Peyer's patch (tissue), 4 donors: Measurements from ENCODE around the gene SUSD4. TPM values are rescaled to one million over a fixed set of nuclear protein-coding genes. Genes with fewer than 3 reads are reported as not detected.

Experiments
- DNase-seq, 3 donors: peaks; one replicate each; pipeline ENCODE4 v3.0.0-alpha.2; 2017 to 2019
- H3K27ac ChIP-seq, 4 donors: fragments of 200-600 bp; sonication (generic); one replicate each; pipeline ENCODE4 v1.5.1; 2016 to 2019
- H3K27me3 ChIP-seq, 2 donors: fragments of 200-600 bp; sonication (generic); one replicate each; pipeline ENCODE4 v1.5.1; 2019
- H3K36me3 ChIP-seq, 3 donors: fragments of 200-600 bp; sonication (generic); one replicate each; pipeline ENCODE4 v1.5.1; 2016 to 2019
- H3K4me1 ChIP-seq, 4 donors: fragments of 200-600 bp; sonication (generic); one replicate each; pipeline ENCODE4 v1.5.1; 2016 to 2019
- H3K4me3 ChIP-seq, 4 donors: fragments of 200-600 bp; sonication (generic); 1 replicate in 3 of 4; 2 replicates in 1 of 4; pipeline ENCODE4 v1.5.1; 2016 to 2019; ENCODE audit warnings: mild to moderate bottlenecking in 1 of 4
- H3K9me3 ChIP-seq, 4 donors: fragments of 200-600 bp; sonication (generic); one replicate each; pipeline ENCODE4 v1.5.1; 2016 to 2019; ENCODE audit warnings: mild to moderate bottlenecking in 1 of 4
- POLR2A ChIP-seq, 2 donors: fragments of 450-650 bp; IDR thresholded peaks; one replicate each; pipeline ENCODE4 v1.5.1; 2017; ENCODE audit warnings: antibody characterized with exemption in 2 of 2, mild to moderate bottlenecking in 2 of 2, moderate library complexity in 2 of 2
- total RNA-seq, 4 donors: library from RNA; depleted of rRNA; stranded (reverse); fragments of >200 nt; gene quantifications; one replicate each; pipeline ENCODE4 v1.1.0, GENCODE V29; 2016
- TF ChIP-seq, protein P1 (sequence below), 6 experiments: fragments of 450-650 bp in 4 of 6; fragments of 200-600 bp in 2 of 6; sonication (generic) in 1 of 6; IDR thresholded peaks; one replicate each; pipeline ENCODE4 v1.5.1; 2017 to 2019; ENCODE audit warnings: antibody characterized with exemption in 6 of 6, mild to moderate bottlenecking in 3 of 6, moderate library complexity in 1 of 6

The SUSD4 gene, protein sequence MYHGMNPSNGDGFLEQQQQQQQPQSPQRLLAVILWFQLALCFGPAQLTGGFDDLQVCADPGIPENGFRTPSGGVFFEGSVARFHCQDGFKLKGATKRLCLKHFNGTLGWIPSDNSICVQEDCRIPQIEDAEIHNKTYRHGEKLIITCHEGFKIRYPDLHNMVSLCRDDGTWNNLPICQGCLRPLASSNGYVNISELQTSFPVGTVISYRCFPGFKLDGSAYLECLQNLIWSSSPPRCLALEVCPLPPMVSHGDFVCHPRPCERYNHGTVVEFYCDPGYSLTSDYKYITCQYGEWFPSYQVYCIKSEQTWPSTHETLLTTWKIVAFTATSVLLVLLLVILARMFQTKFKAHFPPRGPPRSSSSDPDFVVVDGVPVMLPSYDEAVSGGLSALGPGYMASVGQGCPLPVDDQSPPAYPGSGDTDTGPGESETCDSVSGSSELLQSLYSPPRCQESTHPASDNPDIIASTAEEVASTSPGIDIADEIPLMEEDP
- total RNA-seq, result under 1 TPM in 1 of 4 donors, not detected in 3; 0.54 TPM

DNA sequence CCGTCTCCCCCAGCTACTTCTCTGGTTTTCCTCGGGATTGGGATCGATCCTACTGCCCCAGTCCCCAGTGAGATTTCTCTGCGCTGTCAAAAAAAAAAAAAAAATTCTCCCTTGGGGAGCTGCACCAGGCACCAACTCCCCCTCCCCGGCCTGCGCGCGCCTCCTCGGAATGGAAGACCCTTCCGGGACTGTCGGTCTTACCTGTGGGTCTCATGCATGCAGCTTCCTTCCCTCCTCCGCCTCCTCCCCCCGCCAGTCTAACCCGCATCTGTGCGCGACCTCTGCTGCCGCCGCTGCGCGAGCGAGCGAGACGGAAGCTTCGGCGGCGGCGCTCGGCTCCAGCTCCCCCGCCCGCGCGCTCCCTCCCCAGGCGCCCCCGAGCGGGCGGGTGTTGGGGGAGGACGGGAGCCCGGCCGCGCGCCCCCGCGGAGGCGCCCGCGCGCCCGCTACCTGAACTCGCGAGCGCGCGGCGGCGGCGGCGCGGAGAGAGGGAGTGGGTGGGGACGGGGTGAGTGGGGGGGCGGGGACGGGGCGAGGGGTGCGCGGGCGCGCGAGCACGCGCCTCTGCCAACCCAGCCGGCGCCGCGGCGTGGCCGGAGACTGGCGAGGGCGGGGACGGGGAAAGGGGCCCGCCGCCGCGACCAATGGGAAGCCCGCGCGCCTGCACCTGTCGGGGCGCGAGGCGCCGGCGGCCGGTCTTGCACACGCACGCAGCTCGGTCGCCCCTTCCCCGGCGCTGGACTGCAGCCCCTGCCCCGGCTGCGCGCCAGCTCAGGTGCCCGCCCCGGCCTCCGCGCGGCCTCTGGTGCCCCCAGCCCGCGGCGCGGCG, at the start of gene SUSD4:
Gene SUSD4, minus strand, starts transcription at position 321 of the 829 bp plus-strand sequence. CDS start 751 bp downstream, outside the sequence.
- Histone ChIP-seq H3K9me3 (no peaks in the 10 kb centered on the region), H3K4me3 (peak within 1 kb of the TSS; percentile 25 to 57 (median 51)), H3K27me3 (peaks cover 0 to 8% of the 10 kb centered on the region in 2 donors), H3K27ac (no peak within 1 kb of the TSS), H3K4me1 (peaks cover 0 to 20% (median 7%) of the 10 kb centered on the region in 4 donors), H3K36me3 (no peaks in the 10 kb centered on the region)
- no peak for TF ChIP-seq POLR2A (IDR thresholded peaks at IDR 0.05)
- TF ChIP-seq, protein P1, sequence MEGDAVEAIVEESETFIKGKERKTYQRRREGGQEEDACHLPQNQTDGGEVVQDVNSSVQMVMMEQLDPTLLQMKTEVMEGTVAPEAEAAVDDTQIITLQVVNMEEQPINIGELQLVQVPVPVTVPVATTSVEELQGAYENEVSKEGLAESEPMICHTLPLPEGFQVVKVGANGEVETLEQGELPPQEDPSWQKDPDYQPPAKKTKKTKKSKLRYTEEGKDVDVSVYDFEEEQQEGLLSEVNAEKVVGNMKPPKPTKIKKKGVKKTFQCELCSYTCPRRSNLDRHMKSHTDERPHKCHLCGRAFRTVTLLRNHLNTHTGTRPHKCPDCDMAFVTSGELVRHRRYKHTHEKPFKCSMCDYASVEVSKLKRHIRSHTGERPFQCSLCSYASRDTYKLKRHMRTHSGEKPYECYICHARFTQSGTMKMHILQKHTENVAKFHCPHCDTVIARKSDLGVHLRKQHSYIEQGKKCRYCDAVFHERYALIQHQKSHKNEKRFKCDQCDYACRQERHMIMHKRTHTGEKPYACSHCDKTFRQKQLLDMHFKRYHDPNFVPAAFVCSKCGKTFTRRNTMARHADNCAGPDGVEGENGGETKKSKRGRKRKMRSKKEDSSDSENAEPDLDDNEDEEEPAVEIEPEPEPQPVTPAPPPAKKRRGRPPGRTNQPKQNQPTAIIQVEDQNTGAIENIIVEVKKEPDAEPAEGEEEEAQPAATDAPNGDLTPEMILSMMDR (IDR thresholded peaks at IDR 0.05), result no peak
- peak; percentile 21 to 64 (median 61) for DNase-seq

DNA sequence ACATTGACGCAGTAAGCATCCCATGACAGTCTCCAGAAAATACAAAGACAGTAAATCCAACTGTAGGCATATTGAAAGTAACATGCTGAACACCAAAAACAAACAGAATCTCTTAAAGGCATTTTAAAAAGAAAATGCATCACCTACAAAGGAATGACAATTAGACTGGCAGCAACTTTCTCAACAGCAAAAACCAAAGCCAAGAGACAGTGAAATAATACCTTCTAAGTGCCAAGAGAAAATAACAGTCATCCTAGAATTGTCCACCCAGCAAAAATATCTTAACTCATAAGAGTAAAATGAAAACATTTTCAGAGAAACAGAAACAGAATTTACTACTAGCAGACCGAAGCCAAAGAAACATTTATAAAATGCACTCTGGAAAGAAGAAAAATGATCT, 49.2 kb upstream of the SUSD4 start:
- TF ChIP-seq, protein P1 (IDR thresholded peaks at IDR 0.05), result no peak
- TF ChIP-seq POLR2A (IDR thresholded peaks at IDR 0.05), result no peak
- DNase-seq, result no peak
- no peak overlapping the region for H3K4me3 ChIP-seq
- no peaks in the 10 kb centered on the region for H3K9me3 ChIP-seq
- no peak overlapping the region for H3K27ac ChIP-seq
- H3K4me1 ChIP-seq, result no peaks in the 10 kb centered on the region
- no peaks in the 10 kb centered on the region for H3K27me3 ChIP-seq
- no peaks in the 10 kb centered on the region for H3K36me3 ChIP-seq

DNA sequence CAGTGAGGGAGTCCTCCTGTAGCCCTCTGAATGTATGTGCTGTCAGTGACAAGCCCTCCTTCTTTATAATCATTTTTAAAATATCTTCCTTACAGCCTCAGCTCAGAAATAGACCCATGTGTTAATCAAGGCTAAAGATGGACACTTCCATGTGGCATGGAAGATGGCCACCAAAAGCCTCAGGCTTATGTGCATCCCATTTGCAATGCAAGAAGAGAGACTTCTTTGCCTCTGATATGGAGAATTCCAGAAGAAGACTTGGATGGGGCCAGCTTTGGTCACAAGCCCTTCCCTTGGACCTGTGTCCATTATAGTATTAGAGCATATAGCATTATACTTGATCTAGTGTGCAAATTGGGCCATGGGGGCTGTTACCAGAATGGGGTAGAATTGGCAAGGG, 47.7 kb upstream of the SUSD4 start:
- no peaks in the 10 kb centered on the region for H3K36me3 ChIP-seq
- no peak overlapping the region for H3K27ac ChIP-seq
- DNase-seq, result no peak
- H3K27me3 ChIP-seq, result no peaks in the 10 kb centered on the region
- no peak overlapping the region for H3K4me3 ChIP-seq
- H3K4me1 ChIP-seq, result no peaks in the 10 kb centered on the region
- TF ChIP-seq POLR2A (IDR thresholded peaks at IDR 0.05), result no peak
- TF ChIP-seq, protein P1 (IDR thresholded peaks at IDR 0.05), result no peak
- no peaks in the 10 kb centered on the region for H3K9me3 ChIP-seq

DNA sequence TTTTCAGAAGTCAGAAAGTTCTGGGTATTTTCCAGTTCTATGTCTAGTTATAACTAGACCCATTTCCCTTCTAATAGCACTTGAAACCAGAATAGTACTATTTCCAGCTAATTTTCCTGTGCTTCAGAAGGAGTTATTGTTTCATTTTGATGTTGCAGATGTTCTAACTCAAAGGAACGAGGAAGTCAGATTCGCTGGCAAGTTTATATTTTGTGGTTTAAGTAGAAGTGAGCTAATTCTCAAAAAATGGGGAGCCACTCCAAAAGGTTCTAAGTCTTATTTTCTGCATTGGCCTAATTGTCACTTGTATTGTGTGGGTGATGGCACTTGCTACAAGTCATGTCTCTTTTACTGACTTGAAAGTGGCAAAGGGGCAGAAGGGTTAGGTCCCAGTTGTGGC, 47.3 kb upstream of the SUSD4 start:
- Histone ChIP-seq H3K9me3 (no peaks in the 10 kb centered on the region), H3K27me3 (no peaks in the 10 kb centered on the region), H3K4me3 (no peak overlapping the region), H3K4me1 (no peaks in the 10 kb centered on the region), H3K36me3 (no peaks in the 10 kb centered on the region), H3K27ac (no peak overlapping the region)
- DNase-seq, result no peak
- TF ChIP-seq, protein P1 (IDR thresholded peaks at IDR 0.05), result no peak
- no peak for TF ChIP-seq POLR2A (IDR thresholded peaks at IDR 0.05)

DNA sequence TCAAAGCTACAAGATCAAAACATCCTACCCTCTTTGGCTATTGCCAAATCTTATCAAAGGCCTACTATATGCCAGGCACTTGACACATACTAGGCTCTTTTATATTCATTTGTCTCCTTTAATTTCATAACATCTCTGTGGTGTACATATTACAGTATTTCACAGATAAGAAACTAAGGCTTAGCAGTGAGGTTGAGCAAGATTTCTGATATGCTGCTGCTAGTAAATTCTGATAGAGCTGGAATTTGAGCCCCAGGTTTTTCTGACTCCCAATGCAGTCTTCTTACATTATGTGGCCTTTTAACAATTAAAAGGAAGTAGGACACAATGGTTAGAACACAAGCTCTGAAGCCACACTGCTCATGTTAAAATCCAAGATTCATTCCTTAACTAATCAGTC, 46.1 kb upstream of the SUSD4 start:
- Histone ChIP-seq H3K4me1 (no peaks in the 10 kb centered on the region), H3K36me3 (no peaks in the 10 kb centered on the region), H3K27ac (no peak overlapping the region), H3K27me3 (no peaks in the 10 kb centered on the region), H3K9me3 (no peaks in the 10 kb centered on the region), H3K4me3 (no peak overlapping the region)
- no peak for DNase-seq
- TF ChIP-seq, protein P1 (IDR thresholded peaks at IDR 0.05), result no peak
- TF ChIP-seq POLR2A (IDR thresholded peaks at IDR 0.05), result no peak
